ENCODE results near the gene TPM3. TPM values are rescaled to one million over a fixed set of nuclear protein-coding genes. Genes with fewer than 3 reads are reported as not detected.

Gene TPM3
- total RNA-seq, 1 donor from 2014 or later, result 242 TPM

Other genes starting within 250 kb of the TPM3 start
- 69.4 TPM for gene DENND4B, start 245.4 kb downstream of the TPM3 start, total RNA-seq
- gene CRTC2, start 233.5 kb downstream of the TPM3 start, total RNA-seq, result 32.7 TPM
- gene SLC39A1, start 228.6 kb downstream of the TPM3 start, total RNA-seq, result 62.6 TPM
- gene CREB3L4, start 224.2 kb downstream of the TPM3 start, total RNA-seq, result 13.9 TPM
- gene JTB, start 214.4 kb downstream of the TPM3 start, total RNA-seq, result 103 TPM
- gene RAB13, start 205.8 kb downstream of the TPM3 start, total RNA-seq, result 86.4 TPM
- gene RPS27, start 201.3 kb downstream of the TPM3 start, total RNA-seq, result 2,661 TPM
- gene NUP210L, start 37.0 kb downstream of the TPM3 start, total RNA-seq, result 0.39 TPM
- not detected for gene CFAP141, start 14.2 kb upstream of the TPM3 start, total RNA-seq
- 195 TPM for gene UBAP2L, start 28.9 kb upstream of the TPM3 start, total RNA-seq
- gene HAX1, start 80.5 kb upstream of the TPM3 start, total RNA-seq, result 110 TPM
- gene AQP10, start 129.0 kb upstream of the TPM3 start, total RNA-seq, result not detected
- gene ATP8B2, start 133.4 kb upstream of the TPM3 start, total RNA-seq, result 40.7 TPM
- 12.5 TPM for gene IL6R, start 213.2 kb upstream of the TPM3 start, total RNA-seq